Neuronal stem cell (in vitro differentiated cells): ENCODE measurements around the gene GSTO2.

Experiments
- DNase-seq: peaks from one replicate; pipeline ENCODE4 v3.0.0-alpha.2; 2013; ENCODE audit warnings: low spot score
- H2AFZ ChIP-seq: one replicate; pipeline ENCODE4 v1.6.1; 2013; ENCODE audit warnings: mild to moderate bottlenecking, low read length, inconsistent platforms
- H2AK5ac ChIP-seq: 2 replicates; pipeline ENCODE4 v1.6.1; 2013; ENCODE audit warnings: low read depth, mild to moderate bottlenecking, inconsistent platforms, low read length, moderate library complexity, mixed read lengths
- H2BK120ac ChIP-seq: 2 replicates; pipeline ENCODE4 v1.6.1; 2013; ENCODE audit warnings: low read depth, mild to moderate bottlenecking, inconsistent platforms, low read length, moderate library complexity, mixed read lengths
- H2BK12ac ChIP-seq: one replicate; pipeline ENCODE4 v1.6.1; 2013; ENCODE audit warnings: low read length, inconsistent platforms
- H2BK15ac ChIP-seq: 2 replicates; pipeline ENCODE4 v1.6.1; 2013; ENCODE audit warnings: mild to moderate bottlenecking, low read length, inconsistent platforms, mixed read lengths
- H2BK5ac ChIP-seq: one replicate; pipeline ENCODE4 v1.6.1; 2013; ENCODE audit warnings: inconsistent platforms, mild to moderate bottlenecking, low read length, moderate library complexity
- H3K14ac ChIP-seq: one replicate; pipeline ENCODE4 v1.6.1; 2013; ENCODE audit warnings: low read length, inconsistent platforms
- H3K18ac ChIP-seq: 2 replicates; pipeline ENCODE4 v1.6.1; 2013; ENCODE audit warnings: low read length, inconsistent platforms
- H3K23ac ChIP-seq: 2 replicates; pipeline ENCODE4 v1.6.1; 2013; ENCODE audit warnings: low read depth, mild to moderate bottlenecking, mixed read lengths, low read length, inconsistent platforms; ENCODE audit not compliant: poor library complexity
- H3K27ac ChIP-seq: replicated peaks from 3 replicates; pipeline ENCODE4 v1.5.1; 2013; ENCODE audit warnings: low read length, inconsistent platforms
- H3K27me3 ChIP-seq, 3 experiments: 2 replicates each; pipeline ENCODE4 v1.6.1; 2013; ENCODE audit warnings: low read length in 3 of 3, mild to moderate bottlenecking in 2 of 3, inconsistent platforms in 1 of 3, low read depth in 1 of 3, mixed read lengths in 1 of 3, moderate library complexity in 1 of 3; ENCODE audit not compliant: control insufficient read depth in 3 of 3, insufficient read depth in 3 of 3
- H3K36me3 ChIP-seq, 2 donors: replicated peaks in 1 of 2; 2 replicates each; pipeline ENCODE4 v1.6.1; 2013; ENCODE audit warnings: low read length in 2 of 2; ENCODE audit not compliant: control insufficient read depth in 2 of 2, insufficient read depth in 2 of 2
- H3K4ac ChIP-seq: 2 replicates; pipeline ENCODE4 v1.6.1; 2013; ENCODE audit warnings: inconsistent platforms, mild to moderate bottlenecking, low read length, moderate library complexity
- H3K4me1 ChIP-seq, 2 donors: 1 replicate in 1 of 2; 2 replicates in 1 of 2; pipeline ENCODE4 v1.6.1; 2013; ENCODE audit warnings: low read length in 2 of 2, low read depth in 1 of 2; ENCODE audit not compliant: control insufficient read depth in 2 of 2, insufficient read depth in 1 of 2
- H3K4me2 ChIP-seq: one replicate; pipeline ENCODE4 v1.6.1; 2013; ENCODE audit warnings: mild to moderate bottlenecking, low read length, inconsistent platforms; ENCODE audit not compliant: insufficient read depth, poor library complexity, severe bottlenecking
- H3K4me3 ChIP-seq, 2 donors: 2 replicates each; pipeline ENCODE4 v1.5.1; 2013; ENCODE audit warnings: low read length in 2 of 2, mild to moderate bottlenecking in 2 of 2, inconsistent platforms in 1 of 2, moderate library complexity in 1 of 2
- H3K79me1 ChIP-seq: one replicate; pipeline ENCODE4 v1.6.1; 2013; ENCODE audit warnings: low read depth, mild to moderate bottlenecking, inconsistent platforms, low read length, moderate library complexity
- H3K9ac ChIP-seq: one replicate; pipeline ENCODE4 v1.6.1; 2013; ENCODE audit warnings: mild to moderate bottlenecking, low read depth, low read length, inconsistent platforms; ENCODE audit not compliant: poor library complexity
- H3K9me3 ChIP-seq, 2 donors: replicated peaks in 1 of 2; 2 replicates each; pipeline versions ENCODE3 to v1.6.1; 2013; ENCODE audit warnings: low read length in 2 of 2, mild to moderate bottlenecking in 2 of 2, inconsistent platforms in 1 of 2, low read depth in 1 of 2, mixed read lengths in 1 of 2, moderate library complexity in 1 of 2; ENCODE audit not compliant: control insufficient read depth in 2 of 2, insufficient read depth in 1 of 2
- H4K8ac ChIP-seq: one replicate; pipeline ENCODE4 v1.6.1; 2013; ENCODE audit warnings: low read depth, mild to moderate bottlenecking, inconsistent platforms, low read length, moderate library complexity
- H4K91ac ChIP-seq: one replicate; pipeline ENCODE4 v1.6.1; 2013; ENCODE audit warnings: low read length, low read depth, mild to moderate bottlenecking, inconsistent platforms; ENCODE audit not compliant: poor library complexity
- WGBS, 2 donors: extraction: QIAGEN DNeasy Blood & Tissue Kit; methylation state at CpG; one replicate each; pipeline ENCODE4 v1.1.7; 2013; ENCODE audit warnings: missing lambda C conversion rate in 2 of 2, mixed read lengths in 1 of 2; ENCODE audit not compliant: insufficient read length in 2 of 2, insufficient replicate concordance in 1 of 2; ENCODE audit errors: extremely low coverage in 2 of 2; 5-methylcytosine and 5-hydroxymethylcytosine counted together

Gene GSTO2

DNA sequence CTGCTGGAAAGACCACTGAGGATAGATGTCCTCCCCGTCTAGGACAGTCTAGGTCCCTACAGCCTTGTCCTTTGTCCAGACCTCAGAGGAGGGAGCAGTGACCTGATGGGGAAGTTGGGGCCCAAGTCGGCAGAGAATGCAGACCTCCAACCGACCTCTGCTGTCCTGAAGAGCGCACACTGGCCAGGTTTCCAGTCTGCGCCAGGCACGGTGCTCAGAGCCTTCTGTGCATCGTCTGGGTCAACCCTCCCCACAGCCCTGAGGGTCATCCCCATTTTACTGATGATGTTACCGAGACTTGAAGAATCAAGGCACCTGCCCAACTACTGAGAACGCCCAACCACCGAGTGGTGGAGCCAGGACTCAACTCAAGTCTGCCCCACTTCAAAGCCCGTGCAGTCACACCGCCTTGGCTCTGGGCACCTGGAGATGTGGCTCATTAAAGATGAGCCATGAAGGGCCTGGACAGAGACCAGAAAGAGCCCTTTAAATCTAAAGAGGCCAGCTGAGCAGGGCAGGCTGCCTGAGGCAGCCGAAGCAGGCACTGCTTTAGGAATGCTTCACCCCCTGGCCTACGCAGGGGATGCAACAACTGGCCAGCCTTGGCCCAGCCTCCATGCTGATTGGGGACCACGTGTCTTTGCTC, 64.9 kb downstream of the GSTO2 start:
- no peak overlapping the region for H3K4ac ChIP-seq
- H3K9ac ChIP-seq: no peak overlapping the region
- H3K9me3 ChIP-seq: no peaks in the 10 kb centered on the region
- H4K91ac ChIP-seq: no peak overlapping the region
- no peak for DNase-seq
- H3K4me2 ChIP-seq: no peak overlapping the region
- no peak overlapping the region for H3K27ac ChIP-seq
- H3K4me3 ChIP-seq: no peak overlapping the region
- H2BK12ac ChIP-seq: no peak overlapping the region
- no peak overlapping the region for H2AFZ ChIP-seq
- peaks cover 0 to 37% (median 0%) of the 10 kb centered on the region in 3 experiments for H3K27me3 ChIP-seq
- WGBS, 2 donors: no CpG with 5 or more reads among the region's 15 CpGs
- no peak overlapping the region for H3K14ac ChIP-seq
- H2BK120ac ChIP-seq: no peak overlapping the region
- peaks cover 6% of the 10 kb centered on the region for H3K79me1 ChIP-seq
- H3K18ac ChIP-seq: no peak overlapping the region
- H2BK15ac ChIP-seq: no peak overlapping the region
- H3K23ac ChIP-seq: no peak overlapping the region
- no peak overlapping the region for H2AK5ac ChIP-seq
- H3K4me1 ChIP-seq: peaks cover 51 to 53% of the 10 kb centered on the region in 2 donors
- H4K8ac ChIP-seq: no peak overlapping the region
- H3K36me3 ChIP-seq: peaks cover 0 to 24% of the 10 kb centered on the region in 2 donors
- no peak overlapping the region for H2BK5ac ChIP-seq

DNA sequence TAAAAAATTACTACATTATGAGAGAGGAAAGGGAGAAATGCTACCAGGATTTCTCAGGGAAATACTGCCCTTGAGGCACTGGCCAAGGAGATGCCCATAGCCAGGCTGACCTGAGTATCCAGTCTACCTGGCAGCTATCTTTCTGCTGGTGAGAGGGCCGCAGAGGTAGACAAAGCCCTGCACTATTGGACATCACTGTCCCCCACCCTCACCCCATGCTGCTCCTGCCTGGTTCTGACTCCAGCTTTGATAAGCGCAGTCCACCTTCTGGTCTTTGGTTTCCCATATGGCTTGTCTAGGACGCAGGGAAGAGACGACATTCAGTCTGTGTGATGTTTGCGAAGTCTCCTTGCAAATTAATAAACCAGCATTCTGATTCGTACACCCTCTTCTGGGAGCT, 65.6 kb downstream of the GSTO2 start:
- H3K4me2 ChIP-seq: no peak overlapping the region
- no peaks in the 10 kb centered on the region for H3K9me3 ChIP-seq
- H4K91ac ChIP-seq: no peak overlapping the region
- no peak overlapping the region for H3K23ac ChIP-seq
- H2AFZ ChIP-seq: no peak overlapping the region
- H3K27ac ChIP-seq: no peak overlapping the region
- peaks cover 0 to 24% of the 10 kb centered on the region in 2 donors for H3K36me3 ChIP-seq
- no peak overlapping the region for H2BK5ac ChIP-seq
- no peak overlapping the region for H4K8ac ChIP-seq
- H3K4ac ChIP-seq: no peak overlapping the region
- peaks cover 0 to 39% (median 0%) of the 10 kb centered on the region in 3 experiments for H3K27me3 ChIP-seq
- H3K79me1 ChIP-seq: peaks cover 6% of the 10 kb centered on the region
- H3K4me1 ChIP-seq: peaks cover 44 to 48% of the 10 kb centered on the region in 2 donors
- H2BK15ac ChIP-seq: no peak overlapping the region
- DNase-seq: no peak
- no peak overlapping the region for H3K4me3 ChIP-seq
- no peak overlapping the region for H3K9ac ChIP-seq
- no peak overlapping the region for H2BK12ac ChIP-seq
- H2AK5ac ChIP-seq: no peak overlapping the region
- H3K14ac ChIP-seq: no peak overlapping the region
- WGBS, 2 donors: no CpG with 5 or more reads among the region's 6 CpGs
- H3K18ac ChIP-seq: no peak overlapping the region
- no peak overlapping the region for H2BK120ac ChIP-seq

DNA sequence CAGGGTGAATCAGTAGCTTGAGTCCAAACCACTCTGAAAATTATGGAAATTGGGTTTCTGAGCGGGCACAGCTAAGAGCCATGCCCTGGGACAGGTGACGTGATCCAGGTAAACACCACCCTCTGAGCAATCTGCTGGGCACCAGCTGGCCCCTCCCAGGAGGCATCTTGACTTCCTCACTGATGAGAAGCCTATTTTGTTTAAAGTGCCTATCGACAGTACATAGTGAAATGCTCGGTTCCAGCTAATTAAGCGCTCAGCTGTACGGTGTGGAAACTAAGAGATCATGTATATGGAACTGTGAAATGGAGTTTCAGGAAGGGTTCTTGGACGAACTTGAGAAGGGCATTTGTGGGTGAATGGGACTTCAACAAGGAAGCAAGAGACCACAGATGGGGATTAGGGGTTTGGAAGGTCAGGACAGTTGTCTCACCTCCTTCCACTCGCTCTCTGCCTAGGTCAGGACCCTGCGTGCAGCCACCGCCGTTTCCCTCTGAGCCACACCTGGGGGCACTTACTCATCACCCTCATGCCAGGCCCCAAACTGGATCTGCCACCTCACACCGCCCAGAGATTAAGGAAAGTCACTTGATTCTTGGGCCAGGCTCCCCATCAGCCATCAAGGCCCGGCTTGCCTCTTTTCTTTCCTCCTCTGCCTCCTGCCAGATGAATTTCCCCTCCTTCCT, 66.1 kb downstream of the GSTO2 start:
- Histone ChIP-seq H2BK120ac (no peak overlapping the region), H2BK12ac (no peak overlapping the region), H2BK5ac (no peak overlapping the region), H3K18ac (no peak overlapping the region), H2BK15ac (no peak overlapping the region), H4K8ac (no peak overlapping the region), H3K79me1 (peaks cover 6% of the 10 kb centered on the region), H3K9ac (no peak overlapping the region), H3K36me3 (peaks cover 0 to 24% of the 10 kb centered on the region in 2 donors), H3K14ac (no peak overlapping the region), H3K23ac (no peak overlapping the region), H2AK5ac (peak overlapping the region; percentile 26), H3K4me2 (no peak overlapping the region), H3K4me1 (peaks cover 39 to 43% of the 10 kb centered on the region in 2 donors), H3K27ac (no peak overlapping the region), H3K9me3 (no peaks in the 10 kb centered on the region), H4K91ac (no peak overlapping the region), H3K4ac (no peak overlapping the region), H3K27me3 (peaks cover 0 to 35% (median 0%) of the 10 kb centered on the region in 3 experiments), H2AFZ (no peak overlapping the region), H3K4me3 (no peak overlapping the region)
- WGBS, 2 donors: no CpG with 5 or more reads among the region's 13 CpGs
- no peak for DNase-seq

DNA sequence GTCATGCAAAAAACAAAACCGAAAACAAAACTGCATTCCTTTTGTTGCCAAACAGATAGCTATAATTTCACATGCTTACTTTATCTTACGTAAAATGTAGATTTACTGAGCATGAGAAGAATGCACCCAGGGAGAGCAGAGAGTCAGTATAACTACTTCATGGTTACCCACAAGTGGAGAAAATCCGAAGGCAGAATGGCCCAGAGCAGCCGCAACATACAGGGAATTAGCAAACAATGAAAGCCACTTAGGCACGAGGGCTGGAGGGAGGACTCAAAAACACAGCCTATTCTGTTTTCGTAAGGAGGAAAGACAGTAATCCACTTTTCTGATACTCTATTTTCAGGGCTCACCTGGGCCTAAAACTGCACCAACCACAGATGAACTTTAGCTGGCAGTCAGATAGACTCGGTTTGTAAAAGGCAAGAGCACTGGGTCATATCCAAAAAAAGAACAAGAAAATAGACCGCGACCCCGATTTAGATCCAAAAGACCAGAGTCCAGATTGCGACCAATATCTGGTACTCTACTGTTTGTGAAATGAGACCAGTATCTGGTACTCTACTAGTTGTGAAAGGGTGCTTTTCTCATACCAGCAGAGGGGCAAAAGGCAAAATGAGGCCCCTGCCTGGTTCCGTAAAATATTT, 68.0 kb downstream of the GSTO2 start:
- DNase-seq: no peak
- Histone ChIP-seq H3K4me2 (peak overlapping the region; percentile 90), H4K91ac (no peak overlapping the region), H3K4ac (no peak overlapping the region), H3K27ac (no peak overlapping the region), H2AK5ac (no peak overlapping the region), H3K4me3 (peak overlapping the region; percentile 89), H3K27me3 (peaks cover 0 to 21% (median 0%) of the 10 kb centered on the region in 3 experiments), H4K8ac (no peak overlapping the region), H3K79me1 (peaks cover 6% of the 10 kb centered on the region), H2BK120ac (no peak overlapping the region), H3K14ac (no peak overlapping the region), H3K4me1 (peaks cover 22 to 24% of the 10 kb centered on the region in 2 donors), H3K9me3 (no peaks in the 10 kb centered on the region), H2BK12ac (no peak overlapping the region), H2AFZ (peak overlapping the region; percentile 98), H3K9ac (no peak overlapping the region), H3K18ac (no peak overlapping the region), H3K36me3 (peaks cover 0 to 24% of the 10 kb centered on the region in 2 donors), H3K23ac (no peak overlapping the region), H2BK5ac (no peak overlapping the region), H2BK15ac (no peak overlapping the region)
- WGBS, 2 donors: no CpG with 5 or more reads among the region's 12 CpGs
